Measurements from ENCODE around the gene FTCDNL1.

FTCDNL1 gene

GRCh38 chr2:199765646-199766045 lies 85.3 kb downstream of the FTCDNL1 start:
- Mint-ChIP-seq H3K36me3 (ENCODE audit: low read depth) (no peaks in the 10 kb centered on the region), H3K9me3 (no peaks in the 10 kb centered on the region)
- no peak for TF ChIP-seq CTCF (IDR thresholded peaks at IDR 0.05; ENCODE audit: unreplicated experiment in 3 of 3)

GRCh38 chr2:199764273-199764800 lies 86.7 kb downstream of the FTCDNL1 start:
- H3K27ac Mint-ChIP-seq: no peak overlapping the region
- H3K27me3 Mint-ChIP-seq (ENCODE audit: low read depth): peaks cover 3% of the 10 kb centered on the region
- H3K36me3 Mint-ChIP-seq (ENCODE audit: low read depth): no peaks in the 10 kb centered on the region
- TF ChIP-seq CTCF (IDR thresholded peaks at IDR 0.05; ENCODE audit: unreplicated experiment in 3 of 3): no peak
- H3K9me3 Mint-ChIP-seq: no peaks in the 10 kb centered on the region
- no peaks in the 10 kb centered on the region for H3K4me1 Mint-ChIP-seq
- H3K4me3 Mint-ChIP-seq: no peak overlapping the region

More at GRCh38 chr2:199765646-199766045, 85.3 kb downstream of the FTCDNL1 start:
- Mint-ChIP-seq H3K4me1 (no peaks in the 10 kb centered on the region), H3K27me3 (ENCODE audit: low read depth) (peaks cover 6% of the 10 kb centered on the region), H3K4me3 (no peak overlapping the region), H3K27ac (no peak overlapping the region)

- no peaks in the 10 kb centered on the region for H3K9me3 Mint-ChIP-seq
- no peak overlapping the region for H3K4me3 Mint-ChIP-seq
- peaks cover 3% of the 10 kb centered on the region for H3K27me3 Mint-ChIP-seq (ENCODE audit: low read depth)
- no peaks in the 10 kb centered on the region for H3K36me3 Mint-ChIP-seq (ENCODE audit: low read depth)
- peaks cover 5% of the 10 kb centered on the region for H3K4me1 Mint-ChIP-seq
- TF ChIP-seq CTCF (IDR thresholded peaks at IDR 0.05; ENCODE audit: unreplicated experiment in 3 of 3): no peak
- H3K27ac Mint-ChIP-seq: no peak overlapping the region
Measured at GRCh38 chr2:199762963-199763362, 88.0 kb downstream of the FTCDNL1 start.

GRCh38 chr2:199760574-199760973 lies 90.4 kb downstream of the FTCDNL1 start:
- Mint-ChIP-seq H3K4me1 (peaks cover 14% of the 10 kb centered on the region), H3K27me3 (ENCODE audit: low read depth) (peaks cover 7% of the 10 kb centered on the region), H3K36me3 (ENCODE audit: low read depth) (no peaks in the 10 kb centered on the region), H3K4me3 (no peak overlapping the region), H3K27ac (no peak overlapping the region), H3K9me3 (no peaks in the 10 kb centered on the region)
- TF ChIP-seq CTCF (IDR thresholded peaks at IDR 0.05; ENCODE audit: unreplicated experiment in 3 of 3): no peak

DNA sequence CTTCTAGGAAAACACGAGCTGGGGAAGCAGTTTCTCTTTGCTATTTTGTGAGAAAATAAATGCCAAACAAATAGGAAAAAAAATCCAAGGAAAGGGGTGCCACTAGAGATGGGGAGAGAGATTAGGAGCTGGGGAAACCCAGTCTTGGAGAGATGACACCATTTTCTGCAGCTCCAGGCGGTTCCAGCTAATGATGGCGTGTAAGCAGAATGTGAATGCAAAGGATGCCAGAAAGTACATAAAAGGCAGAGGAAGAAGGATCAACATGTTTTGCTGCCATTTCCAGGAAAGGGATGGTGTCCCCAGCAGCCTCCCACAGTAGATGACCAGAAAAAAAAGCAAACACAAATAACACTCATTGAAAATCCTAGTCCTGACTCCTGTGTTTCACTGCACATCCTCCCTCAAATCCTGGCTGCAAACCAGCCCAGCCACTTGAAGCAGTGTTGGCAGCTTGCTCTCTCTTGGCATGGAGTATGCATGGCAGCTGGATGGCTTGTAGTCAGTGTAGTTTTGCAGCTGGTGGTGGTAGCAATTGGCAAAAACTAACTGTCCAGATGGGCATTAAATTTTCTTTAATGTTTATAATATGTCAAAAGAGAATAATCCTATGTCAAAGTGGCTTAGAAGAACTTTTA lies 93.6 kb downstream of the FTCDNL1 start:
- H3K4me1 Mint-ChIP-seq: peaks cover 14% of the 10 kb centered on the region
- H3K27ac Mint-ChIP-seq: no peak overlapping the region
- H3K9me3 Mint-ChIP-seq: no peaks in the 10 kb centered on the region
- peaks cover 19% of the 10 kb centered on the region for H3K27me3 Mint-ChIP-seq (ENCODE audit: low read depth)
- H3K4me3 Mint-ChIP-seq: no peak overlapping the region
- no peak for TF ChIP-seq CTCF (IDR thresholded peaks at IDR 0.05; ENCODE audit: unreplicated experiment in 3 of 3)
- H3K36me3 Mint-ChIP-seq (ENCODE audit: low read depth): no peaks in the 10 kb centered on the region

GRCh38 chr2:199756743-199757142 lies 94.2 kb downstream of the FTCDNL1 start:
- Mint-ChIP-seq H3K9me3 (no peaks in the 10 kb centered on the region), H3K4me3 (no peak overlapping the region), H3K4me1 (peaks cover 14% of the 10 kb centered on the region), H3K27ac (no peak overlapping the region), H3K36me3 (ENCODE audit: low read depth) (no peaks in the 10 kb centered on the region), H3K27me3 (ENCODE audit: low read depth) (peaks cover 23% of the 10 kb centered on the region)
- no peak for TF ChIP-seq CTCF (IDR thresholded peaks at IDR 0.05; ENCODE audit: unreplicated experiment in 3 of 3)
